GM19025 (cell line): Measurements from ENCODE around the gene L3MBTL3.

Experiments used
- ATAC-seq: cut with Tn5 transposase; IDR thresholded peaks from one replicate; pipeline ENCODE4 v1.9.1; 2021; ENCODE audit warnings: mild to moderate bottlenecking, low read depth, moderate library complexity; ENCODE audit not compliant: unreplicated experiment

L3MBTL3 gene

DNA sequence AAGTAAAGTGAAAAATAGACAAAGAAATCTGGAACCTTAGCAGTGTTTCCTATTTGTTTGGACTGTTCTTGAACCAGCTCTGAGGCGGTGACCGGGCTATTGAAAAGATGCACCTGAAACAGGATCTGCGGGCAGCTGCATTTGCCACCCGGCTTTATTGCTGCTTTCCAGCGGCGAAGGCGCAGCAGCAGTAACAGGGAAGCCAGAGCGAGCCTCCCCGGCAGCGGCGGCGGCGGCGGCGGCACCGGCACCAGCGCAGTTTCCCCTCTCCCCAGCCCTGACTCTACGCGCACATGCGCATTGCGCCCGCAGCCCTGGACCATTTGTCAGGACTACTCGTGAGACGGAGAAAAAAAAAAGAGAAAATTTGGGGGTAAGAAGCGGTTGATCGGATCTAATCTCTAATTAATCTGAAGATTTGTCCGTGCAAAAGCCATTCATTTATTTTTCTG, at the start of gene L3MBTL3:
Gene L3MBTL3, plus strand, starts transcription at position 290 of the 452 bp plus-strand sequence. CDS start 24,119 bp downstream, outside the sequence.
- ATAC-seq, result peak; percentile 52

- ATAC-seq, result no peak
These were observed 49.3 kb upstream of the L3MBTL3 start for GRCh38 chr6:129969064-129969463.

- no peak for ATAC-seq
These were observed 42.3 kb upstream of the L3MBTL3 start for GRCh38 chr6:129976110-129976509.

GRCh38 chr6:129978148-129978916, 40.0 kb upstream of the L3MBTL3 start:
- no peak for ATAC-seq

- ATAC-seq, result no peak
These were observed 37.6 kb upstream of the L3MBTL3 start for GRCh38 chr6:129980821-129981220.

DNA sequence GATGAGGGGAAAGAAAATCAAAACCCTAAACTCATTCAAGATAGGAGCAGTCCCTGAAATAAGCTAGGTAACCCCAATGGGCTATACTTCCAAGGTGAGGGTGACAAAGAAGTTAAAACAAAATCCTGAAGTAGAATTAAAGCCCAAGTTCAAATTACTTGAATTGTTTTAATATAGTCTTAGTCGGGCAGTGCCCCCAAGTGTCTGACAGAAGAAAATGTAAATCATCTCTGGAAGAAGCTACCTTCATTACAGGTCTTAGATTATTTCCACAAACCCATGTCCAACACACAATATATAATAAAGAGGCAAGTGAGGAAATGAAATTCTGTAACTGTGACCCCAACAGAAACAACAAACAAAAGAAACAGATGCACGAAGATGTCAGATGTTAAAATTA, 36.8 kb upstream of the L3MBTL3 start:
- no peak for ATAC-seq

DNA sequence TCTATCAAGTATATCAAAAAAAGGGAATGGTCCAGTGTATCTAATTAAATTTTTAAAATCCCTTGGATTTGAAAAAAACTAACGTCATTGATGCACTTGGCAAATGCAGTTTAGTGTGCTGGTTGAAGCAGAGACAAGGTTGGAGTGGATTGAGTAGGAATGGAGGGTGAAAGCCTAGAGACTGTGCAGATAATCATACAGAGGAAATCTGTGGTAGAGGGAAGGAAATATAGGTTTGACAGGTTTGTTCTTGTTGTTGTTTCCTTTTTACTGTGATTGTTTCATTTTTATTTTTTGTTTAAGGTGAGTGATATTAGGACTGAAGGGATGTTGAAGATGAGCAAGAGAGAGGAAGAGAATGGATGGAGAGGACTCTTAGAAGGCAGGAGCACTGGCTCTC, 29.0 kb upstream of the L3MBTL3 start:
- ATAC-seq, result no peak

- no peak for ATAC-seq
These were observed 25.5 kb upstream of the L3MBTL3 start for GRCh38 chr6:129992881-129993280.

- no peak for ATAC-seq
These were observed 24.0 kb upstream of the L3MBTL3 start for GRCh38 chr6:129994410-129994809.

DNA sequence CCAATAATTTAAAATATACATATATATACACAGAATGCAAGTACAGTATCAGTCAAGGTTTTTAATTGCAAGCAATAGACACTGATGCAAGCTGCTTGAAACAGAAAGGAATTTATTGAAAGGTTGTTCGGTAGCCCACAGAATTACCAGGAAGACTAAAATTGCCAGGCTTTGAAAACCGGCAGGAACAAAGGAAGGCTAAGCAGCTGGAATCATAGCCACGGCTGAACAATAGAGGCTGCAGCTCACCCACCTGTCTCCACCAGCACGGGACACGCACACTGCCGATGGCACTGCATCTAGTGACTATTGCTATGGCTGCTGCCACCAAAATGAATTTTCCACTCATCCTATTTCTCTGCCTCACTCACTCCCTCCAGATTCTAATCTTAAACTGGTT, 22.0 kb upstream of the L3MBTL3 start:
- ATAC-seq, result no peak

GRCh38 chr6:130000526-130001421, 17.6 kb upstream of the L3MBTL3 start:
- no peak for ATAC-seq

GRCh38 chr6:130008236-130008873, 10.0 kb upstream of the L3MBTL3 start:
- no peak for ATAC-seq

- no peak for ATAC-seq
These were observed 9.2 kb upstream of the L3MBTL3 start for GRCh38 chr6:130009146-130009545.

- no peak for ATAC-seq
These were observed 8.0 kb upstream of the L3MBTL3 start for GRCh38 chr6:130010387-130010786.

DNA sequence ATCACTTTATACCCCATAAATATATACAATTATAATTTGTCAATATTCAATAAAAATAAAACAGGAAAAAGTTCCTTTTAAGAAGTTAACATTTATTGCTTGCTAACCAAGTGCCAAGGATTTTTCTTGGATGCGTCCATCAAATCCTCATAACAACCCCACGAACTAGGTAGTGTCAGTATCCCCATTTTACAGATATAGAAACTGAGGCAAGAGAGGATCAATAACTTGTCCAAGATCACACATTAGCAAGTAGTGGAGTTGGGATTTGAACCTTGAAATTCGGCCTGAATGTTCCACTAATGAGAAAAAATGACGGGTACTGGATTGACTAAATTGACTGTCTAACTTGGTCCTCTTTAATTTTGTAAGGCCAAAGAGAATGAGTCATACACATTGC, 5.7 kb upstream of the L3MBTL3 start:
- ATAC-seq, result no peak

DNA sequence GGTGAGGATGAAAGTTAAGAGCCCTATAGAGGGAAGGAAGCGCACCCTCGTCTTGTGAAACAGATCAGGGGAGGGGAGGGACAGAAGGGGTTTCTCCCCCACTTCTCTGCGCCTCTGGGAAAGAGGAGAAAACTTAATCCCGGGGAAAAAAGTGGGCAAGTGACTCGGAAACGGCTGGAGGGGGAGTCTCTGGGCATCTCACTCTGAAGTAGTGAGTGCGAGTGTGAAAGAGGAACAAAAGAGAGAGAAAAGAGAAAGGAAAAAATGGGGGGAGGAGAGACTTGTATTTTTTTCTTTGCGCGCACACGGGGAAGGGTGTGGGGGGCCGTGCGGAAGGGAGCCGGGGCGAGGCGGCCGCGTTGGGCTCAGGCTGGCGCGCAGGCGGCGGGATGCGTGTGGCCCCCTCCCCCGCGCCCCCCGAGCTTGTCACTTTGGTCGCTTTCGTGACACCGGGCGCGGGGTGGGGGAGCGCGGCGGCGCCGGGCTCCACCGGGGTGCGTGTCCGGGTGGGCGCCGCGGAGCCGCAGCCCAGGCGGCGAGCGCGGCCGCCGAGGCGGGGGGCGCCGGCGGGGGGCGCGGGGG, 454 bp downstream of the L3MBTL3 start:
- ATAC-seq, result peak; percentile 22

DNA sequence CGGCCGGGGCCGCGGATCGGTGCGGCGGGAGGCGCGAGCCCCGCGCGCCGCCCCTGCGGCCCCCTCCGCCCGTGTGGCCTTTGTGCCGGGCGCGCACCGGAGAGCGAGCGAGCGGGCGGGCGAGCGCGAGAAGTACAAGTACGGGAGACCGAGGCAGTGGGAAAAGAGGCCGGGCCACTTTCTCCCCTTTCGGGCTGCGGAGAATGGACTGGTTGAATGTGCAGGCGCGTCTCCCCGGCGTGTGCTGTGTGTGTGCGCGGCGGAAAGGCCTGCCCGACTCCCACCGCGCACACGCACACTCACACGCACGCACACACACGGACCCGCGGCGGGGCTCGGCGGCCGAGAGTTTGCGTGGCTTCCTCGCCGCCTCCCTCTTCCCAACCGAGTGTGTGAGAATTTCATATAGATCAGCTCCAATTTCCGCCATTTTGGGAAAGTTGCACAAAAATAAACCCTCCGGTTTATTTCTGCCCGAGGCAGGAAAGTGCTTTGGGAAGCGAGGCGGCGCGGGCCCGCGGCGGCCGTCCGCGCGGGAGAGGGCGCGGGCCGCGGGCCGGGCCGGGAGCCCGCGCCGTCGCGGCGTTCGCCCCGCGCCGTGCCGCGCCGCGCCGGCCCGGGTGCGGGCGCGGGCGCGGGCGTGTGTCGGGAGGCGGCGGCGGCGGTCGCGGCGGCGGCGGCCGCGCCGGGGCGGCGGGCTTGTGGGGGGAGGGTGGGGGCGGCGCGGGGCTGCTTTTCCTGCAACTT, 1.1 kb downstream of the L3MBTL3 start:
- peak; percentile 25 for ATAC-seq

GRCh38 chr6:130020073-130020906, 1.9 kb downstream of the L3MBTL3 start:
- no peak for ATAC-seq
